ENCODE results near the gene P2RY2. TPM values are rescaled to one million over a fixed set of nuclear protein-coding genes. Genes with fewer than 3 reads are reported as not detected.

Gene P2RY2
- total RNA-seq, 1 experiment from 2014 or later: 1.2 TPM

- ATAC-seq (no peak), DNase-seq (ENCODE audit: low spot score) (no peak)
- H3K4me1 Mint-ChIP-seq: peaks cover 38% of the 10 kb centered on the region
- TF ChIP-seq ZNF232 (CRISPR knock-in tag; IDR thresholded peaks at IDR 0.05): no peak
- no peak for TF ChIP-seq ZNF396 (CRISPR knock-in tag; IDR thresholded peaks at IDR 0.05; ENCODE audit: borderline replicate concordance)
- TF ChIP-seq TEAD4 (CRISPR knock-in tag; IDR thresholded peaks at IDR 0.05): no peak
- TF ChIP-seq SOX15 (CRISPR knock-in tag; IDR thresholded peaks at IDR 0.05): no peak
- TF ChIP-seq USF1 (CRISPR knock-in tag; IDR thresholded peaks at IDR 0.05): no peak
- TF ChIP-seq JUN (CRISPR knock-in tag; IDR thresholded peaks at IDR 0.05): no peak
- TF ChIP-seq JAZF1 (CRISPR knock-in tag; IDR thresholded peaks at IDR 0.05): no peak
- TF ChIP-seq AR (CRISPR knock-in tag; IDR thresholded peaks at IDR 0.05): no peak
- no peak for TF ChIP-seq ZNF263 (CRISPR knock-in tag; IDR thresholded peaks at IDR 0.05; ENCODE audit: low read depth)
- no peak for TF ChIP-seq ZBTB21 (CRISPR knock-in tag; IDR thresholded peaks at IDR 0.05; ENCODE audit: borderline replicate concordance)
- no peak for TF ChIP-seq FOXJ3 (CRISPR knock-in tag; IDR thresholded peaks at IDR 0.05; ENCODE audit: borderline replicate concordance)
- TF ChIP-seq IRF2 (CRISPR knock-in tag; IDR thresholded peaks at IDR 0.05; ENCODE audit: borderline replicate concordance, low read depth): no peak
- TF ChIP-seq USF2 (CRISPR knock-in tag; IDR thresholded peaks at IDR 0.05): no peak
- TF ChIP-seq TP53 (CRISPR knock-in tag; IDR thresholded peaks at IDR 0.05): no peak
- TF ChIP-seq, protein P1, sequence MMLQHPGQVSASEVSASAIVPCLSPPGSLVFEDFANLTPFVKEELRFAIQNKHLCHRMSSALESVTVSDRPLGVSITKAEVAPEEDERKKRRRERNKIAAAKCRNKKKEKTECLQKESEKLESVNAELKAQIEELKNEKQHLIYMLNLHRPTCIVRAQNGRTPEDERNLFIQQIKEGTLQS (CRISPR knock-in tag; conservative IDR thresholded peaks at IDR 0.05): no peak
- TF ChIP-seq, protein P2, sequence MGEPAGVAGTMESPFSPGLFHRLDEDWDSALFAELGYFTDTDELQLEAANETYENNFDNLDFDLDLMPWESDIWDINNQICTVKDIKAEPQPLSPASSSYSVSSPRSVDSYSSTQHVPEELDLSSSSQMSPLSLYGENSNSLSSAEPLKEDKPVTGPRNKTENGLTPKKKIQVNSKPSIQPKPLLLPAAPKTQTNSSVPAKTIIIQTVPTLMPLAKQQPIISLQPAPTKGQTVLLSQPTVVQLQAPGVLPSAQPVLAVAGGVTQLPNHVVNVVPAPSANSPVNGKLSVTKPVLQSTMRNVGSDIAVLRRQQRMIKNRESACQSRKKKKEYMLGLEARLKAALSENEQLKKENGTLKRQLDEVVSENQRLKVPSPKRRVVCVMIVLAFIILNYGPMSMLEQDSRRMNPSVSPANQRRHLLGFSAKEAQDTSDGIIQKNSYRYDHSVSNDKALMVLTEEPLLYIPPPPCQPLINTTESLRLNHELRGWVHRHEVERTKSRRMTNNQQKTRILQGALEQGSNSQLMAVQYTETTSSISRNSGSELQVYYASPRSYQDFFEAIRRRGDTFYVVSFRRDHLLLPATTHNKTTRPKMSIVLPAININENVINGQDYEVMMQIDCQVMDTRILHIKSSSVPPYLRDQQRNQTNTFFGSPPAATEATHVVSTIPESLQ (CRISPR knock-in tag; IDR thresholded peaks at IDR 0.05): no peak
- no peak for TF ChIP-seq ESRRA (CRISPR knock-in tag; IDR thresholded peaks at IDR 0.05; ENCODE audit: borderline replicate concordance)
- no peak overlapping the region for H3K4me3 Mint-ChIP-seq
- no peaks in the 10 kb centered on the region for H3K9me3 Mint-ChIP-seq
- no peak overlapping the region for H3K27ac Mint-ChIP-seq
- peaks cover 33% of the 10 kb centered on the region for H3K27me3 Mint-ChIP-seq (ENCODE audit: low read depth)
- ChIA-PET POLR2A (interaction anchor here (1.4 to 1.5 kb wide), 2 partner anchors 25 to 67 kb away, joined by 3 read pairs; no protein-coding TSS in a partner anchor), CTCF (interaction anchor here (0.6 to 5.0 kb wide), 6 partner anchors 21 to 76 kb away, joined by 3 to 36 read pairs (median 12); partner anchors contain the start of gene ARHGEF17)
- H3K36me3 Mint-ChIP-seq: no peaks in the 10 kb centered on the region
These were observed 49.9 kb downstream of the P2RY2 start for GRCh38 chr11:73267906-73268540.

DNA sequence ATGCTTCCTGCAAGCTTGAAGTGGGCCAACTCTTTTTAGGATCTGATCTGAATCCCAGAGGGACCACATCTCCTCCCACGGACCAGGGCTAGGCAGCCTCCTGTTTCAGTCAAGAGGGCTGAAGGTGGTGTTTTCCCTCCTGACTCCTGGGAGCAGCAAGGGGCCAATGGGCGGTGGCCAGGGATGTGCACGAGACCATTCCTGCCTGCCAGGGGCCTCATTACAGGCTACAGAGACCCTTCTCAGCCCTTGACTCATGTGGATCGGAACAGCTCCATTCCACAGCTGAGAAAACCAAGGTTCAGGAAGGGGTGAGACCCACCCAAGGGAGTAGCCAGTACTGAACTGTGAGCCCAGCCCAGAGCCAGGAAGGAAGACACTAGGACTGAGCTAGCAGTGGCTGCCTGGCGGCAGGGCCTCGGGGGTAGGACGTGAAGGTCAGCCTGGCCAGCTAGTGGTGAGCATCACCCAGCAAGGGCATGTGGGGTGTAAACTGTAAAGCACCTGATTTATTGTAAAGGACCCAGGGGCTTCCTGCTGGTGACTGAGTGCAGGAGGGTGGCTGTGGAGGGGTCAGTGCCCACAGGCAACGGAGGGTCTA is 50.7 kb downstream of the P2RY2 start:
- ATAC-seq (no peak), DNase-seq (ENCODE audit: low spot score) (no peak)
- CTCF ChIA-PET: interaction anchor here (0.9 to 5.0 kb wide), 6 partner anchors 20 to 84 kb away, joined by 3 to 36 read pairs (median 17); partner anchors contain the start of gene ARHGEF17
- peaks cover 28% of the 10 kb centered on the region for H3K27me3 Mint-ChIP-seq (ENCODE audit: low read depth)
- H3K4me3 Mint-ChIP-seq: no peak overlapping the region
- H3K36me3 Mint-ChIP-seq: no peaks in the 10 kb centered on the region
- H3K4me1 Mint-ChIP-seq: peaks cover 38% of the 10 kb centered on the region
- H3K9me3 Mint-ChIP-seq: no peaks in the 10 kb centered on the region
- H3K27ac Mint-ChIP-seq: peak overlapping the region; percentile 32; the same call in 1 of the 2 replicates
- POLR2A ChIA-PET: interaction anchor here (1.4 kb wide), 1 partner anchor 26 kb away, joined by 3 read pairs; no protein-coding TSS in a partner anchor
- TF ChIP-seq AR (CRISPR knock-in tag; IDR thresholded peaks at IDR 0.05) (no peak), RELA (CRISPR knock-in tag; IDR thresholded peaks at IDR 0.05; ENCODE audit: borderline replicate concordance) (no peak)
- TF ChIP-seq, protein P3, sequence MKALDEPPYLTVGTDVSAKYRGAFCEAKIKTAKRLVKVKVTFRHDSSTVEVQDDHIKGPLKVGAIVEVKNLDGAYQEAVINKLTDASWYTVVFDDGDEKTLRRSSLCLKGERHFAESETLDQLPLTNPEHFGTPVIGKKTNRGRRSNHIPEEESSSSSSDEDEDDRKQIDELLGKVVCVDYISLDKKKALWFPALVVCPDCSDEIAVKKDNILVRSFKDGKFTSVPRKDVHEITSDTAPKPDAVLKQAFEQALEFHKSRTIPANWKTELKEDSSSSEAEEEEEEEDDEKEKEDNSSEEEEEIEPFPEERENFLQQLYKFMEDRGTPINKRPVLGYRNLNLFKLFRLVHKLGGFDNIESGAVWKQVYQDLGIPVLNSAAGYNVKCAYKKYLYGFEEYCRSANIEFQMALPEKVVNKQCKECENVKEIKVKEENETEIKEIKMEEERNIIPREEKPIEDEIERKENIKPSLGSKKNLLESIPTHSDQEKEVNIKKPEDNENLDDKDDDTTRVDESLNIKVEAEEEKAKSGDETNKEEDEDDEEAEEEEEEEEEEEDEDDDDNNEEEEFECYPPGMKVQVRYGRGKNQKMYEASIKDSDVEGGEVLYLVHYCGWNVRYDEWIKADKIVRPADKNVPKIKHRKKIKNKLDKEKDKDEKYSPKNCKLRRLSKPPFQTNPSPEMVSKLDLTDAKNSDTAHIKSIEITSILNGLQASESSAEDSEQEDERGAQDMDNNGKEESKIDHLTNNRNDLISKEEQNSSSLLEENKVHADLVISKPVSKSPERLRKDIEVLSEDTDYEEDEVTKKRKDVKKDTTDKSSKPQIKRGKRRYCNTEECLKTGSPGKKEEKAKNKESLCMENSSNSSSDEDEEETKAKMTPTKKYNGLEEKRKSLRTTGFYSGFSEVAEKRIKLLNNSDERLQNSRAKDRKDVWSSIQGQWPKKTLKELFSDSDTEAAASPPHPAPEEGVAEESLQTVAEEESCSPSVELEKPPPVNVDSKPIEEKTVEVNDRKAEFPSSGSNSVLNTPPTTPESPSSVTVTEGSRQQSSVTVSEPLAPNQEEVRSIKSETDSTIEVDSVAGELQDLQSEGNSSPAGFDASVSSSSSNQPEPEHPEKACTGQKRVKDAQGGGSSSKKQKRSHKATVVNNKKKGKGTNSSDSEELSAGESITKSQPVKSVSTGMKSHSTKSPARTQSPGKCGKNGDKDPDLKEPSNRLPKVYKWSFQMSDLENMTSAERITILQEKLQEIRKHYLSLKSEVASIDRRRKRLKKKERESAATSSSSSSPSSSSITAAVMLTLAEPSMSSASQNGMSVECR (CRISPR knock-in tag; IDR thresholded peaks at IDR 0.05; ENCODE audit: borderline replicate concordance): no peak

Measured in WTC11 (cell line).